NB4 (cell line): ENCODE data around the gene KCTD19.

Experiments used
- POLR2A ChIP-seq: IDR thresholded peaks from 2 replicates; pipeline ENCODE4 v1.6.1; 2011; ENCODE audit warnings: mild to moderate bottlenecking; ENCODE audit not compliant: insufficient read length; ENCODE audit errors: extremely low read depth
- TF ChIP-seq, protein P1 (sequence below): IDR thresholded peaks from one replicate; pipeline ENCODE4 v1.5.1; 2012; ENCODE audit warnings: low read depth, low read length
- TF ChIP-seq, protein P2 (sequence below): IDR thresholded peaks from 2 replicates; pipeline ENCODE4 v1.6.1; 2011; ENCODE audit warnings: low read depth, low read length

DNA sequence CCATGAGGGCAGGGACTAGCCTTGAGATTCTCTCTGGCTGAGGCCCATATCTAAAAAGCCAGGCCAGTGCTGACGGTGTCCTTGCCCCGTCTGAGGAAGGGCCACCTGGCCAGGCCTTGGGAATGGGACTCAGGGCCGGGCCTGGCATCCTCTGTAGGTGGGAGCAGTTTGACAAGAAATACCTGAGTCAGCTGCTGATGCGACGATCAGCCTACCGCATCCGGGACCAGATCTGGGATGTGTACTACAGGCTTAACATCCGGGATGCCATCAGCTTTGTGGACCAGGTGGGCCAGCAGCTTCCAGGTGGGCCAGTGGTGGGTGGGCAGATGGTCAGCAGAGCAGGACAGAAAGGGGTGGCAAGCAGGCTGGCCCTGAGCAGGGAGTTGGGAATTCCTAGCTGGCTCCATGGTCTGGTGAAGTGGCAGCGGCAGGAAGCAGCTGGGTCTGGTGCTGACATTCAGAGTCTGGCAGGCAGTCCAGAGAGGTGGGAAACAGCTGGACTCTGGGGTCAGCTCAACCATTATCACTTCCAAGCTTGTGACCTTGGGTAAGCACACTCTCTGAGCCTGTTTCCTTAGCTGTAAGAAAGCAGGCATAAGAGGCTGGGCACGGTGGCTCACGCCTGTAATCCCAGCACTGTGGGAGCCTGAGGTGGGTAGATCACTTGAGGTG is 68.2 kb downstream of the KCTD19 start:
- no peak for TF ChIP-seq POLR2A
- TF ChIP-seq, protein P1, sequence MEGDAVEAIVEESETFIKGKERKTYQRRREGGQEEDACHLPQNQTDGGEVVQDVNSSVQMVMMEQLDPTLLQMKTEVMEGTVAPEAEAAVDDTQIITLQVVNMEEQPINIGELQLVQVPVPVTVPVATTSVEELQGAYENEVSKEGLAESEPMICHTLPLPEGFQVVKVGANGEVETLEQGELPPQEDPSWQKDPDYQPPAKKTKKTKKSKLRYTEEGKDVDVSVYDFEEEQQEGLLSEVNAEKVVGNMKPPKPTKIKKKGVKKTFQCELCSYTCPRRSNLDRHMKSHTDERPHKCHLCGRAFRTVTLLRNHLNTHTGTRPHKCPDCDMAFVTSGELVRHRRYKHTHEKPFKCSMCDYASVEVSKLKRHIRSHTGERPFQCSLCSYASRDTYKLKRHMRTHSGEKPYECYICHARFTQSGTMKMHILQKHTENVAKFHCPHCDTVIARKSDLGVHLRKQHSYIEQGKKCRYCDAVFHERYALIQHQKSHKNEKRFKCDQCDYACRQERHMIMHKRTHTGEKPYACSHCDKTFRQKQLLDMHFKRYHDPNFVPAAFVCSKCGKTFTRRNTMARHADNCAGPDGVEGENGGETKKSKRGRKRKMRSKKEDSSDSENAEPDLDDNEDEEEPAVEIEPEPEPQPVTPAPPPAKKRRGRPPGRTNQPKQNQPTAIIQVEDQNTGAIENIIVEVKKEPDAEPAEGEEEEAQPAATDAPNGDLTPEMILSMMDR = no peak
- TF ChIP-seq, protein P2, sequence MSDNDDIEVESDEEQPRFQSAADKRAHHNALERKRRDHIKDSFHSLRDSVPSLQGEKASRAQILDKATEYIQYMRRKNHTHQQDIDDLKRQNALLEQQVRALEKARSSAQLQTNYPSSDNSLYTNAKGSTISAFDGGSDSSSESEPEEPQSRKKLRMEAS = no peak
